Renal pelvis (tissue), 12 donors: ENCODE measurements around the gene NRP2. TPM values are rescaled to one million over a fixed set of nuclear protein-coding genes. Genes with fewer than 3 reads are reported as not detected.

ENCODE experiments used
- DNase-seq: peaks from one replicate; pipeline ENCODE4 v3.0.0-alpha.2; 2013
- long read RNA-seq, 16 experiments: transcript quantifications; one replicate each; lab custom pipeline, GENCODE V29; 2026
- polyA plus RNA-seq, 3 donors: library from polyadenylated mRNA; unstranded; fragments of 120-200 nt; gene quantifications; one replicate each; pipeline ENCODE4 v1.2.1, GENCODE V29; 2013; ENCODE audit not compliant: insufficient read length in 3 of 3

The NRP2 gene
- polyA plus RNA-seq = 10 to 100 TPM; 55.8 to 67.4 (median 66.9) TPM
- long read RNA-seq, donor 1, partial matches to known transcripts = 0 of 1 reads
- long read RNA-seq, donor 1, other reads (novel, unspliced or antisense) = 0 of 1 reads
- long read RNA-seq, donor 2, full-length matches to known transcripts = 4 of 17 reads
- long read RNA-seq, donor 2, partial matches to known transcripts = 13 of 17 reads
- long read RNA-seq, donor 2, other reads (novel, unspliced or antisense) = 0 of 17 reads
- long read RNA-seq, donor 3, partial matches to known transcripts = 0 of 2 reads
- long read RNA-seq, donor 3, other reads (novel, unspliced or antisense) = 0 of 2 reads
- long read RNA-seq, donor 4, partial matches to known transcripts = 14 of 19 reads
- long read RNA-seq, donor 4, other reads (novel, unspliced or antisense) = 0 of 19 reads
- long read RNA-seq, donor 5, partial matches to known transcripts = 0 of 1 reads
- long read RNA-seq, donor 5, other reads (novel, unspliced or antisense) = 0 of 1 reads
- long read RNA-seq, donor 6, partial matches to known transcripts = 9 of 12 reads
- long read RNA-seq, donor 6, other reads (novel, unspliced or antisense) = 0 of 12 reads
- long read RNA-seq, donor 7, partial matches to known transcripts = 0 of 7 reads
- long read RNA-seq, donor 7, other reads (novel, unspliced or antisense) = 0 of 7 reads
- long read RNA-seq, donor 8, full-length matches to known transcripts = 8 of 8 reads
- long read RNA-seq, donor 8, partial matches to known transcripts = 0 of 8 reads
- long read RNA-seq, donor 8, other reads (novel, unspliced or antisense) = 0 of 8 reads
- long read RNA-seq, donor 9, full-length matches to known transcripts = 9 of 9 reads
- long read RNA-seq, donor 9, partial matches to known transcripts = 0 of 9 reads
- long read RNA-seq, donor 9, other reads (novel, unspliced or antisense) = 0 of 9 reads
- long read RNA-seq, donor 10, transcript NRP2-214 (2 exons, 1,072 nt) = major isoform, 10 of 47 reads
- long read RNA-seq, donor 10, partial matches to known transcripts = 33 of 47 reads
- long read RNA-seq, donor 10, other reads (novel, unspliced or antisense) = 0 of 47 reads
- long read RNA-seq, donor 11, full-length matches to known transcripts = 3 of 13 reads
- long read RNA-seq, donor 11, partial matches to known transcripts = 10 of 13 reads
- long read RNA-seq, donor 11, other reads (novel, unspliced or antisense) = 0 of 13 reads
- long read RNA-seq, donor 12, partial matches to known transcripts = 0 of 8 reads
- long read RNA-seq, donor 12, other reads (novel, unspliced or antisense) = 0 of 8 reads
- long read RNA-seq, donor 13, partial matches to known transcripts = 0 of 1 reads
- long read RNA-seq, donor 13, other reads (novel, unspliced or antisense) = 0 of 1 reads
- long read RNA-seq, donor 14 = 0 reads
- long read RNA-seq, donor 15, full-length matches to known transcripts = 5 of 13 reads
- long read RNA-seq, donor 15, partial matches to known transcripts = 8 of 13 reads
- long read RNA-seq, donor 15, other reads (novel, unspliced or antisense) = 0 of 13 reads
- long read RNA-seq, donor 16, partial matches to known transcripts = 29 of 34 reads
- long read RNA-seq, donor 16, other reads (novel, unspliced or antisense) = 0 of 34 reads

- peak; percentile 90 for DNase-seq
Measured at GRCh38 chr2:205682239-205682970, at the start of gene NRP2. Gene NRP2, plus strand, starts transcription at chr2:205682501. Its CDS starts 790 bp downstream, at chr2:205683291.

- no peak for DNase-seq
Measured at GRCh38 chr2:205633994-205634393, 48.3 kb upstream of the NRP2 start.

GRCh38 chr2:205636549-205637319 is 45.6 kb upstream of the NRP2 start:
- DNase-seq = no peak

GRCh38 chr2:205637320-205637602 is 45.0 kb upstream of the NRP2 start:
- no peak for DNase-seq

GRCh38 chr2:205637779-205638503 is 44.4 kb upstream of the NRP2 start:
- DNase-seq = no peak

GRCh38 chr2:205640716-205641115 is 41.6 kb upstream of the NRP2 start:
- DNase-seq = no peak

GRCh38 chr2:205642599-205643356 is 39.5 kb upstream of the NRP2 start:
- no peak for DNase-seq

GRCh38 chr2:205643391-205643885 is 38.9 kb upstream of the NRP2 start:
- no peak for DNase-seq

- DNase-seq = no peak
Measured at GRCh38 chr2:205644018-205644417, 38.3 kb upstream of the NRP2 start.

- DNase-seq = no peak
Measured at GRCh38 chr2:205646680-205647079, 35.6 kb upstream of the NRP2 start.

GRCh38 chr2:205650450-205650849 is 31.9 kb upstream of the NRP2 start:
- no peak for DNase-seq

- no peak for DNase-seq
Measured at GRCh38 chr2:205650931-205651330, 31.4 kb upstream of the NRP2 start.

GRCh38 chr2:205651719-205652118 is 30.6 kb upstream of the NRP2 start:
- no peak for DNase-seq

GRCh38 chr2:205654878-205655605 is 27.3 kb upstream of the NRP2 start:
- DNase-seq = no peak

- DNase-seq = no peak
Measured at GRCh38 chr2:205655779-205656456, 26.4 kb upstream of the NRP2 start.

- no peak for DNase-seq
Measured at GRCh38 chr2:205656461-205656860, 25.8 kb upstream of the NRP2 start.

GRCh38 chr2:205656941-205657340 is 25.4 kb upstream of the NRP2 start:
- no peak for DNase-seq
